Erythroblast (primary cell): ENCODE data around the gene KCNMB2.

ENCODE experiments used
- GATA1 ChIP-seq: IDR thresholded peaks from 2 replicates; pipeline ENCODE4 v1.6.1; 2011; ENCODE audit warnings: low read depth, mild to moderate bottlenecking, control low read depth, low read length, moderate library complexity
- POLR2A ChIP-seq: IDR thresholded peaks from 2 replicates; pipeline ENCODE4 v1.6.1; 2011; ENCODE audit warnings: mild to moderate bottlenecking, low read length

DNA sequence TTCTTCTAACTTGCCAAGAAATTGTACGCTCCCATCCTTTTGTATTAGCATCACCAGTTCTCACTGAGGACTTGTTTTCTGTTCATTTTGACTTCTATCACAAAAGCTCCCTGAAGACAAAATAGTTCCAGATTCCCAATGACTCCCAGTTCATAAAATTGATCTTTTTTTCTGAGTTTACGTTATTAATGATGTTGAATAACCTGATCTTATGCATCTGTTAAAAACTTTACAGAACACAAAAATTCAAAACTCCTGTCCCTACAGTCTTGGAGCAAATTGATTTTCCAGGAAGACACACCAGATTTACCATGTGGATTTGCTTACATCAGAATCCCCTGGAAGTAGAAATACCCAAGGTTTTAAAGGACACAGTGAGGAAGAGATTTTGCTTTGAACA is 8.3 kb upstream of the KCNMB2 start:
- no peak for TF ChIP-seq POLR2A
- TF ChIP-seq GATA1: no peak
